Cortex of kidney (tissue), 1 donor: ENCODE measurements around the gene DENND1C.
"Not testable (repeated sequence)": the region's sequence is repeated elsewhere in the genome, so short reads cannot be mapped to it uniquely, and the experiment has no call there.

Experiments used
- DNase-seq: peaks from one replicate; lab custom pipeline; 2025; lab: John Stamatoyannopoulos, UW

DENND1C gene

GRCh38 chr19:6509118-6509971 lies 27.8 kb upstream of the DENND1C start:
- no peak for DNase-seq

GRCh38 chr19:6508028-6508771 lies 26.6 kb upstream of the DENND1C start:
- not testable (repeated sequence) for DNase-seq

- DNase-seq, result no peak
Observed at GRCh38 chr19:6503407-6504201, 22.0 kb upstream of the DENND1C start.

DNA sequence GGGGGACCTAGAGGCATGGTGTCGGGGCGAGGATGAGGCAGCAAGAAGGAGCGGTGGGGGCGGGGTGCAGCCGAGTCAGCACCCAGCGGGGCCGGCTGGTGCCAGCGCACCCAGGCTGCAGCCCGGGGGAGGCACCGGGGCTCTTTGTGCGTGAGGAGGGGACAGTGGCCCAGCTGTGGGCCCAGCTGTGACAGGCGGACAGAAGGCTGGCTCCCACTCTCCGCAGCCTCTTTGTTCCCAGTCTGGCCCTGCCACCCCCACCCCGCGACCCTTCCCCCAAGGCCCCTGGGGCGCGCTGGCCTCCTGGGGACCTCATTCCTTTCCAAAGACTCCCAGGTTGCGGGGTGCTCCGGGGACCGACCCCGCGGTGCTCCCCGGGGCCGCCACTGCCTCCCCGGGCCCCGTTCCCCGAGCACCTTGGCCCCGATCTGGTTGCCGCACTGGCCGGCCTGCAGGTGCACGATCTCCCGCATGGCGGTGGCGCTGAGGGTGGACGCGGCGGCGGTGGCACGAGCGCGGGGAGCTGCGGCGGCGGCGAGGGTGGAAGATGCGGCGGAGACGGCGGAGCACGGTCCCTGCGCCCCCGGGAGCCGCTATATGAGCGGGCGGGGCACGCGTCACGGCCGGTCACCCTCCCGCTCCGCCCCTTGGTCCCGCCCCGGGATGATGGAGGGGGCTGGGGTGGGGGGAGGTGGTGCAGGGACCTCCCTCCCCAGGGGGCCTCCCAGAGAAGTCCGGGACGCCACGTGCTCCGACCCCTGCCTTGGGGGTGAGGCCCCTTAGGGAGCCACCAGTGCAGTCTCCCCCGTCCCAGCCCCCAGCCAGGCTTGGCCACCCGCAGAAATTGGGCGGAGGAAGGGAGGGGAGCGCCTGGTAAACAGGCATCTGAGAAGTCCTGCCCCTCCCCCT lies 20.4 kb upstream of the DENND1C start, which contains the start of gene TUBB4A:
TSS of gene TUBB4A (minus strand) at position 570 of the 909 bp plus-strand sequence. CDS start at position 473, 97 bp downstream.
- no peak for DNase-seq

DNA sequence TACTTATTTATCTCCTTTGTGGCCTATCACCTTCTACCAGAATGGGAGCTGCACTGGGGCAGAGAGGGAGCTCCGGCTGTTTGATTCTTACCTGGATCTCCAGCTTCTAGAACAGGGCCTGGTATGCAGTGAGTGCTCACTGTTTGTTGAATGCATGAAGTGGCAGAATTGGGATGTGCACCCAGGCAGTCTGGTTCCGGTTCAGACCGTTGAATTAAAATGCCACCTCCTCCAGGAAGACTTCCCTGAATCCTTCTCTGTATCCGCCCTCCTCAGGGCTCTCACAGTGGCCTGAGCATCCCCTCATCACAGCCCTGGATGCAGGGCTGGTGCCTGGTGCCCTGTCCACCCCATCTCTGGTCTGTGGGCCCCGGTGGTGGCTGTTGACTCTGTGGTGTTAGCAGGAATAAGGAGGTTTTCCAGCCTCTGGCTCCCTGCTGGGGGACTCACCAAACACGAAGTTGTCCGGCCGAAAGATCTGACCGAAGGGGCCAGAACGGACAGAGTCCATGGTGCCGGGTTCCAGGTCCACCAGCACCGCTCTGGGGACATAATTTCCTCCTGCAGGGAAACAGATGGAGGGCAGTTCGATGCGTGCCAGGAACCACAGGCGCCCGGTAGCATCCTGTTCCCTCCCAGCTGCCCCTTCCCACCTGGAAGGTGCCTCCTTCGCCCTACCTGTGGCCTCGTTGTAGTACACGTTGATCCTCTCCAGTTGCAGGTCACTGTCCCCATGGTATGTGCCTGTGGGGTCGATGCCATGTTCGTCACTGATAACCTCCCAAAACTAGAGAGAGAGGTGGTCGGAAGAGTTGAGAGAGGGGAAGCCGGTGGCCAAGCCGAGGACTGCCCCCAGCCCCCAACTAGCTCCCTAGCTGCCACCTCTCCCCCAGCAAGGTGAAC lies 19.5 kb upstream of the DENND1C start:
- no peak for DNase-seq

- no peak for DNase-seq
Observed at GRCh38 chr19:6499052-6499790, 17.6 kb upstream of the DENND1C start.

DNA sequence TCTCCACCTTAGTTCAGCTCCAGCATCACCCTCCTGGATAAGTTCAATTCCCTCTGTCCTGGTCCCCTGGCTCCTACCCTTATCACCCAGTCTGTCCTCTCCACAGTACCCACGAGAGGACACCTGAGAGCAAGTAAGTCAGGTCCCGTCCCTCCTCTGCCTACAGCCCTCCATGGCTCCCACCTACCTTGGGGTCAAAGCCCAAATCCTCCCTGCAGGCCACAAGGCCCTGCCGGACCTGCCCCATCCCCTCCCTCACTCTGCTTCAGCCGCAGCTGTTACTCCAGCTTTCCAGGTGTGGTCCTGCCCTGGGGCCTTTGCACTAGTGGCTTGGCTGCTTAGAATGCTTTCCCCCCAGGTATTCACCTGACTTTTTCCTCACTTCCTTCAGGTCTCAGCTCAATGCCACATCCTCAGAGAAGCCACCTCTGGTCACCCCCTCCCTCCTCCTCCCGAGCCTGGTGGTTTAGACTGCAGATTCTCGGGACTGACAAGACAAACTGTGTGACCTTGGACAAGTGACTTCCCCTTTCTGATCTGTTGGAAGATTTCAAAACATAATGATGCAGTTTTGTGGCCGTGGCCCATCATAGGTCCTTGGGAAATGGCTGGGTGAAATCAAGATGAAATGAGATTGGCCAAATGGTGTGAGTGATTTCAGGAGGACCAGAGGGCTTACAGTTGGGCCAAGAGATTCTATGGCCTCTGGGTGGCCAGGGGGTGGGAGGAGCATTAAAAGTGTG lies 16.9 kb upstream of the DENND1C start:
- DNase-seq, result no peak

GRCh38 chr19:6495947-6496346 lies 14.4 kb upstream of the DENND1C start:
- DNase-seq, result no peak

DNA sequence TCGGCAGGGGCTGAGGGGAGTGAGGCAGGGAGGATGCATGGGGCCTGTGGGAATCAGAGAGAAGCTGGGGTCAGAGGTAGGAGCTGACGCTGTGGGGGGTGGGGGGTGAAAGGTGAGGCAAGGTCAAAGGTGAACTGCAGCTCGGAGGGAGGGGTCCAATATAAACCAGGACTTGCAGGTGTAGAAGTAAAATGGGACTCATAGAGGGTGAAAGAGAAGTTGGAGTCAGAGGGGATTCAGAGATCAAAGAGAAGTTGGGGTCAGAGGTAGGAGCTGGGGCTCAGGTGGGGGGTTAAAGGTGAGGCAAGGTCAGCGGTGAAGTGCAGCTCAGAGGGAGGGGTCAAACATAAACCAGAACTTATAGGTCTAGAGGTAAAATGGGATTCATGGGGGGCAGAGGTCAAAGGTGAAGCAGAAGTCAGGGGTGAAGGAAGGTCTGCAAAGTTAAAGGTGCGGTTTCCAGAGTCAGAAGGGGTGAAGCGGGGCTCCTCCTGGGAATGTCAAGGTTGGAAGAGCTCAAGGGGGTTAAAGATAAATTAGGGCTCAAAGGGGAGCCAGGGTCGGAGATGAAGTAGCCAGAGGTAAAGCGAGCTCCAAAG lies 12.9 kb upstream of the DENND1C start:
- DNase-seq, result no peak

DNA sequence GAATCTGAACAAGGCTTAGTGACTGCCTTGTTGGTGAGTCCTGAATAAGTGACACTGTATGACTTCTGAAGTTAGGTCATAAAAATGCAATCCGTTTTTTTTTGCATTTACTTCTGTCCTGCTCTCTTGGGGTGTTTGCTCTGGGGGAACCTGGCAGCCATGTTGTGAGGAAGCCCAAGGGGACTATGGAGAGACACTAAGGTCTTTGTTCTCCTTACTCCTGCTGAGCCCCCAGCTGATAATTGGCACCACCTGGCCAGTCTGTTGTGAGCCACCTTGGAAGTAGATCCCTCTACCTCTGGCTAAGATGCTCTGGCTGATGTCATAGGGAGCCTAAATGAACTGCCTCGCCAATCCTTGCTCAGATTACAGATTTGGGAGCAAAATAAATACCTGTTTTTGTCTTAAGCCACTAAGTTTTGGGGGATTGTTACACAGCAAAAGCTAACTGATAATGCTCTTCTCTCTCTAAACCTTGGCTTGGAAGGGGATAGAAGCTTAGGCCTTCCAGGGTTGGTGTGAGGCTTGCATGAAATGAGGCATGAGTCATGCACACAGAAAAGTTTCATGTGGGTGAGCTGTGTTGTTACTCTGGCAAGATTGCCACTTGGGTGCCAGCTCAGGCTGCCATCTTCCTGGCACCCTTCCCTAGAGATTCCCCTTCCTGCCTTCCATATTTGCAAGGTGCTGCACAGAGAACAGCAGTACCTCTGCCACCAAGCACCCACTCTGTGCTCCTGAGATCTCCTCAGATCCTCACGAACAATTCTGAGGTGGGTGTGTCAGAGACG lies 10.4 kb upstream of the DENND1C start:
- no peak for DNase-seq

GRCh38 chr19:6490134-6490533 lies 8.5 kb upstream of the DENND1C start:
- DNase-seq, result no peak

DNA sequence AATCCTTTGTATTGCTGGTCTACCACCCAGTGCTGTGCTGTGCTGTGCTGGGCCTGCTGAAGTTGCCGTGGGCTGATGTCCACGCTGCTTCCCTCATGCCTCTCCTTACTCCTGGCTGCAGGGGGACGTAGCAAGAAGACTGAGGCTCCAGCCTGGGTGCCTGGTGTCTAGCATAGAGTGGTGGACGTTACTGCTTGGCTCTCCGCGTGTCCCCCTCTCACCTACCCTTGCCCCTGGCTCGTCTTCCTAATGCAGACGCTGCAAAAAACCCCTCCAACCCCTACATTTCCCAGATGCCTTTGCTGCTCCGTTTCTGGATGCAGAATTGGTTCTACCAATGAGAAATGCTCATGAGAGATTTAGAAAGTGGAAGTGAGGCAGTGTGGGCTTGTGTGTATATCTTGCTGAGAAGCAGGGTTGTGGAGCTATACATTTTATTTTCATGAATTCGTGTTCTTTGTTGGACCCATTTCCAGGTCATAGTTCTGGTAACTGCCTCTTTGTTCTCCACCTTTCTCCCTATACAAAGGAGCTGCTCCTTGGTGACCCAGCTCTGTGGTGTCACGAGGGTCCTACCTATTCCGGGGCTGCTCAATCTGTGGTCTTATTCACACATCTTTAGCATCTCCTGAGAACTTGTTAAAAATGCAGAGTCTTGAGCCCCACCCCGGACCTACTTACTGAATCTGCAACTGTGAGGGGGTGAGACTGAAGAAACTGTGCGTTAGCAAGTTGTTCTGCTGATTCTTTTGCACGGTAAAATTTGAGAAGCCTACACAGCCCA lies 7.9 kb upstream of the DENND1C start:
- no peak for DNase-seq

GRCh38 chr19:6484831-6485230 lies 3.2 kb upstream of the DENND1C start:
- DNase-seq, result no peak

DNA sequence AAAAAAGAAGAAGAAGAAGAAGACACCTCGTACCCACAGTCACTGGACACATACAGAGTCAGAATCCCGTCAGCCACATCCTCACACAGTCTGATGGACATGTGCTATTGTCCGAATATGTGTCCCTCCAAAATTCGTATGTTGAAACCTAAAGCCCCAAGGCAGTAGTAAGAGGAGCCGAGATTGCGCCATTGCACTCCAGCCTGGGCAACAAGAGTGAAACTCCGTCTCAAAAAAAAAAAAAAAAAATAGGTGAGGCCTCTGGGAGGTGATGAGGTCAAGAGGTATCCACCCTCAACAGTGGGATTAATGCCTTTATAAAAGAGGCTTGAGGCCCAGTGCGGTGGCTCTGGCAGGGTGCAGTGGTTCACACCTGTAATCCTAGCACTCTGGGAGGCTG lies 2.6 kb upstream of the DENND1C start:
- DNase-seq, result no peak

- DNase-seq, result no peak
Observed at GRCh38 chr19:6483235-6483634, 1.6 kb upstream of the DENND1C start.

GRCh38 chr19:6482343-6482686 lies 728 bp upstream of the DENND1C start:
- DNase-seq, result no peak
